Activated CD4-positive, alpha-beta T cell treated with anti-CD3 and anti-CD28 coated beads for 1 hour (primary cell): Measurements from ENCODE around the gene PIK3C2G.

Source experiments
- DNase-seq: peaks from one replicate; pipeline ENCODE4 v3.0.0-alpha.2; 2020

PIK3C2G gene

GRCh38 chr12:18578191-18578590 lies 316.9 kb downstream of the PIK3C2G start:
- no peak for DNase-seq

GRCh38 chr12:18580291-18580690 lies 319.0 kb downstream of the PIK3C2G start:
- DNase-seq: no peak

- no peak for DNase-seq
Observed at GRCh38 chr12:18580706-18581105, 319.4 kb downstream of the PIK3C2G start.

GRCh38 chr12:18581232-18581962 lies 320.1 kb downstream of the PIK3C2G start:
- no peak for DNase-seq

GRCh38 chr12:18583655-18584054 lies 322.3 kb downstream of the PIK3C2G start:
- DNase-seq: no peak

- no peak for DNase-seq
Observed at GRCh38 chr12:18586581-18586980, 325.3 kb downstream of the PIK3C2G start.

GRCh38 chr12:18589316-18589715 lies 328.0 kb downstream of the PIK3C2G start:
- DNase-seq: no peak

GRCh38 chr12:18591473-18591872 lies 330.2 kb downstream of the PIK3C2G start:
- no peak for DNase-seq

GRCh38 chr12:18595412-18595811 lies 334.1 kb downstream of the PIK3C2G start:
- DNase-seq: no peak

- DNase-seq: no peak
Observed at GRCh38 chr12:18601962-18602361, 340.6 kb downstream of the PIK3C2G start.

- no peak for DNase-seq
Observed at GRCh38 chr12:18612971-18613370, 351.7 kb downstream of the PIK3C2G start.

GRCh38 chr12:18620986-18621385 lies 359.7 kb downstream of the PIK3C2G start:
- DNase-seq: no peak

- no peak for DNase-seq
Observed at GRCh38 chr12:18629445-18629844, 368.1 kb downstream of the PIK3C2G start.

GRCh38 chr12:18629916-18630315 lies 368.6 kb downstream of the PIK3C2G start:
- no peak for DNase-seq

GRCh38 chr12:18631339-18631738 lies 370.0 kb downstream of the PIK3C2G start:
- DNase-seq: no peak

GRCh38 chr12:18632848-18633247 lies 371.5 kb downstream of the PIK3C2G start:
- no peak for DNase-seq

- DNase-seq: no peak
Observed at GRCh38 chr12:18634382-18634781, 373.1 kb downstream of the PIK3C2G start.

- DNase-seq: no peak
Observed at GRCh38 chr12:18640321-18640955, 379.1 kb downstream of the PIK3C2G start.

GRCh38 chr12:18643681-18644080 lies 382.4 kb downstream of the PIK3C2G start:
- DNase-seq: no peak

GRCh38 chr12:18644564-18644963 lies 383.2 kb downstream of the PIK3C2G start:
- no peak for DNase-seq

GRCh38 chr12:18646286-18646890 lies 385.1 kb downstream of the PIK3C2G start:
- DNase-seq: no peak

- no peak for DNase-seq
Observed at GRCh38 chr12:18651525-18651924, 390.2 kb downstream of the PIK3C2G start.

GRCh38 chr12:18652596-18652995 lies 391.3 kb downstream of the PIK3C2G start:
- no peak for DNase-seq

GRCh38 chr12:18653465-18653864 lies 392.1 kb downstream of the PIK3C2G start:
- no peak for DNase-seq
